Panc1 (cell line): ENCODE measurements around the gene EZH2. TPM values are rescaled to one million over a fixed set of nuclear protein-coding genes. Genes with fewer than 3 reads are reported as not detected.

ENCODE experiments used
- ATAC-seq: fragments of 200-7000 bp; cut with Tn5 transposase; 2 replicates; pipeline ENCODE4 v1.9.1; 2020; ENCODE audit warnings: mild to moderate bottlenecking, moderate library complexity
- BruUV-seq: library from RNA; stranded (reverse); fragments of 400-500 nt; replicated peaks from 2 replicates; lab custom pipeline; 2021; lab: Mats Ljungman, UMichigan
- CTCF ChIA-PET: fragments of 300-600 bp; sonication (Branson Sonifier 250); formaldehyde crosslinking; loops from one replicate; lab custom pipeline; 2022; ENCODE audit warnings: antibody characterized with exemption; lab: Charles Lee
- POLR2A ChIA-PET: fragments of 300-600 bp; sonication (Branson Sonifier 250); formaldehyde crosslinking; loops from one replicate; lab custom pipeline; 2022; ENCODE audit warnings: antibody characterized with exemption; lab: Charles Lee
- DNase-seq: peaks from one replicate; pipeline ENCODE4 v3.0.0-alpha.2; 2010; ENCODE audit warnings: low read depth, low spot score
- H3K27ac ChIP-seq: 2 replicates; pipeline ENCODE4 v1.5.1; 2011; ENCODE audit warnings: mild to moderate bottlenecking, low read length, inconsistent platforms
- H3K27me3 ChIP-seq: fragments of 200-500 bp; sonication (Bioruptor generic); 2 replicates; pipeline ENCODE4 v1.6.0; 2014; ENCODE audit warnings: low read length, inconsistent platforms; ENCODE audit not compliant: control insufficient read depth, insufficient read depth
- H3K36me3 ChIP-seq: fragments of 200-500 bp; sonication (Bioruptor generic); 2 replicates; pipeline ENCODE4 v1.5.1; 2014; ENCODE audit warnings: inconsistent platforms, mild to moderate bottlenecking, low read length, moderate library complexity; ENCODE audit not compliant: control insufficient read depth, insufficient read depth
- H3K4me1 ChIP-seq: 2 replicates; pipeline ENCODE4 v1.5.1; 2011; ENCODE audit warnings: inconsistent platforms, mild to moderate bottlenecking, low read length, moderate library complexity; ENCODE audit not compliant: control insufficient read depth, insufficient read depth
- H3K4me3 ChIP-seq, 2 experiments: 2 replicates each; pipeline ENCODE4 v1.5.1; 2011 to 2012; ENCODE audit warnings: low read depth in 2 of 2, low read length in 2 of 2, mild to moderate bottlenecking in 2 of 2, inconsistent platforms in 1 of 2, moderate library complexity in 1 of 2
- H3K9me3 ChIP-seq: fragments of 200-500 bp; sonication (Bioruptor generic); 2 replicates; pipeline ENCODE4 v1.5.1; 2014; ENCODE audit warnings: low read depth, mild to moderate bottlenecking, inconsistent platforms, low read length, moderate library complexity; ENCODE audit not compliant: control insufficient read depth, insufficient read depth
- POLR2AphosphoS5 ChIP-seq: IDR thresholded peaks from 2 replicates; pipeline ENCODE4 v1.6.1; 2012; ENCODE audit warnings: mild to moderate bottlenecking, low read depth, low read length, moderate library complexity
- REST ChIP-seq, 2 experiments: IDR thresholded peaks; 2 replicates each; pipeline ENCODE4 v1.6.1; 2011 to 2012; ENCODE audit warnings: low read depth in 2 of 2, control low read depth in 1 of 2, low read length in 1 of 2, mild to moderate bottlenecking in 1 of 2, moderate library complexity in 1 of 2; ENCODE audit not compliant: insufficient read depth in 1 of 2
- SIN3A ChIP-seq: IDR thresholded peaks from 2 replicates; pipeline ENCODE4 v1.6.1; 2012; ENCODE audit warnings: low read depth, mild to moderate bottlenecking, low read length, moderate library complexity, borderline replicate concordance; ENCODE audit not compliant: insufficient read depth
- TCF7L2 ChIP-seq: IDR thresholded peaks from 2 replicates; pipeline ENCODE4 v1.6.1; 2011; ENCODE audit warnings: mild to moderate bottlenecking, low read depth, low read length, inconsistent platforms
- in situ Hi-C: cut with HindIII; loops from 2 replicates; pipeline ENCODE4 v1.10.0; 2016; ENCODE audit warnings: low sequenced_read_pairs, low pct_unique_long_range_greater_than_20kb
- intact Hi-C: fragments of 100-400 bp; cut with micrococcal nuclease; formaldehyde crosslinking; loops from one replicate; pipeline ENCODE4 v1.10.0; 2022; ENCODE audit not compliant: unreplicated experiment
- total RNA-seq: library from RNA; stranded (reverse); gene quantifications from one replicate; pipeline ENCODE4 v1.2.1, GENCODE V29; 2021; ENCODE audit not compliant: unreplicated experiment
- TF ChIP-seq, protein P1 (sequence below): fragments of 450-650 bp; IDR thresholded peaks from 2 replicates; pipeline ENCODE4 v1.5.1; 2017; ENCODE audit warnings: mild to moderate bottlenecking

The EZH2 gene
- total RNA-seq, 1 experiment from 2014 or later: 38.3 TPM

GRCh38 chr7:148898845-148899484, 14.9 kb upstream of the EZH2 start:
- intact Hi-C loops (no loop called here), in situ Hi-C loops (no loop called here)
- Histone ChIP-seq H3K4me1 (no peaks in the 10 kb centered on the region), H3K36me3 (no peaks in the 10 kb centered on the region), H3K27me3 (no peaks in the 10 kb centered on the region), H3K4me3 (no peak overlapping the region), H3K9me3 (no peaks in the 10 kb centered on the region), H3K27ac (peak overlapping the region; percentile 24; the same call in 1 of the 2 replicates)
- ATAC-seq: no peak
- BruUV-seq: no TSS peak
- TF ChIP-seq POLR2AphosphoS5 (no peak), REST (IDR thresholded peaks at IDR 0.05; ENCODE audit: insufficient read depth in 1 of 2, low read depth in 2 of 2, low read length in 1 of 2) (no peak), TCF7L2 (no peak), SIN3A (no peak)
- TF ChIP-seq, protein P1, sequence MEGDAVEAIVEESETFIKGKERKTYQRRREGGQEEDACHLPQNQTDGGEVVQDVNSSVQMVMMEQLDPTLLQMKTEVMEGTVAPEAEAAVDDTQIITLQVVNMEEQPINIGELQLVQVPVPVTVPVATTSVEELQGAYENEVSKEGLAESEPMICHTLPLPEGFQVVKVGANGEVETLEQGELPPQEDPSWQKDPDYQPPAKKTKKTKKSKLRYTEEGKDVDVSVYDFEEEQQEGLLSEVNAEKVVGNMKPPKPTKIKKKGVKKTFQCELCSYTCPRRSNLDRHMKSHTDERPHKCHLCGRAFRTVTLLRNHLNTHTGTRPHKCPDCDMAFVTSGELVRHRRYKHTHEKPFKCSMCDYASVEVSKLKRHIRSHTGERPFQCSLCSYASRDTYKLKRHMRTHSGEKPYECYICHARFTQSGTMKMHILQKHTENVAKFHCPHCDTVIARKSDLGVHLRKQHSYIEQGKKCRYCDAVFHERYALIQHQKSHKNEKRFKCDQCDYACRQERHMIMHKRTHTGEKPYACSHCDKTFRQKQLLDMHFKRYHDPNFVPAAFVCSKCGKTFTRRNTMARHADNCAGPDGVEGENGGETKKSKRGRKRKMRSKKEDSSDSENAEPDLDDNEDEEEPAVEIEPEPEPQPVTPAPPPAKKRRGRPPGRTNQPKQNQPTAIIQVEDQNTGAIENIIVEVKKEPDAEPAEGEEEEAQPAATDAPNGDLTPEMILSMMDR: no peak
- ChIA-PET CTCF (no interaction called here), POLR2A (no interaction called here)
- DNase-seq: no peak

- TF ChIP-seq POLR2AphosphoS5 (no peak), TCF7L2 (no peak), SIN3A (no peak), REST (IDR thresholded peaks at IDR 0.05; ENCODE audit: insufficient read depth in 1 of 2, low read depth in 2 of 2, low read length in 1 of 2) (no peak)
- TF ChIP-seq, protein P1: no peak
Measured at GRCh38 chr7:148894591-148894990, 10.5 kb upstream of the EZH2 start.

More at GRCh38 chr7:148894591-148894990, 10.5 kb upstream of the EZH2 start:
- Histone ChIP-seq H3K4me3 (no peak overlapping the region), H3K9me3 (no peaks in the 10 kb centered on the region), H3K27ac (no peak overlapping the region), H3K4me1 (no peaks in the 10 kb centered on the region), H3K27me3 (no peaks in the 10 kb centered on the region), H3K36me3 (no peaks in the 10 kb centered on the region)
- CTCF ChIA-PET: no interaction called here
- intact Hi-C loops: no loop called here
- BruUV-seq: no TSS peak
- in situ Hi-C loops: no loop called here
- DNase-seq (no peak), ATAC-seq (no peak)
- POLR2A ChIA-PET: no interaction called here
